ENCODE results near the gene PEAR1.

GRCh38 chr1:156860113-156860627 lies 33.3 kb upstream of the PEAR1 start:
- TF ChIP-seq POLR2AphosphoS5 (IDR thresholded peaks at IDR 0.05) (no peak), POLR2A (IDR thresholded peaks at IDR 0.05) (no peak), EP300 (IDR thresholded peaks at IDR 0.05) (no peak)
- TF ChIP-seq, protein P1, sequence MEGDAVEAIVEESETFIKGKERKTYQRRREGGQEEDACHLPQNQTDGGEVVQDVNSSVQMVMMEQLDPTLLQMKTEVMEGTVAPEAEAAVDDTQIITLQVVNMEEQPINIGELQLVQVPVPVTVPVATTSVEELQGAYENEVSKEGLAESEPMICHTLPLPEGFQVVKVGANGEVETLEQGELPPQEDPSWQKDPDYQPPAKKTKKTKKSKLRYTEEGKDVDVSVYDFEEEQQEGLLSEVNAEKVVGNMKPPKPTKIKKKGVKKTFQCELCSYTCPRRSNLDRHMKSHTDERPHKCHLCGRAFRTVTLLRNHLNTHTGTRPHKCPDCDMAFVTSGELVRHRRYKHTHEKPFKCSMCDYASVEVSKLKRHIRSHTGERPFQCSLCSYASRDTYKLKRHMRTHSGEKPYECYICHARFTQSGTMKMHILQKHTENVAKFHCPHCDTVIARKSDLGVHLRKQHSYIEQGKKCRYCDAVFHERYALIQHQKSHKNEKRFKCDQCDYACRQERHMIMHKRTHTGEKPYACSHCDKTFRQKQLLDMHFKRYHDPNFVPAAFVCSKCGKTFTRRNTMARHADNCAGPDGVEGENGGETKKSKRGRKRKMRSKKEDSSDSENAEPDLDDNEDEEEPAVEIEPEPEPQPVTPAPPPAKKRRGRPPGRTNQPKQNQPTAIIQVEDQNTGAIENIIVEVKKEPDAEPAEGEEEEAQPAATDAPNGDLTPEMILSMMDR (IDR thresholded peaks at IDR 0.05): peak in 5 of 7 experiments; percentile 63 to 76 (median 72)
